Lower leg skin (tissue), 3 donors: Measurements from ENCODE around the gene NUP62.

Experiments
- POLR2A ChIP-seq, 2 donors: fragments of 450-650 bp; IDR thresholded peaks; one replicate each; pipeline ENCODE4 v1.6.1; 2016 to 2017; ENCODE audit warnings: antibody characterized with exemption in 2 of 2, mild to moderate bottlenecking in 1 of 2, moderate library complexity in 1 of 2
- TF ChIP-seq, protein P1 (sequence below), 3 donors: fragments of 450-650 bp; IDR thresholded peaks; one replicate each; pipeline ENCODE4 v1.5.1; 2016; ENCODE audit warnings: antibody characterized with exemption in 3 of 3, mild to moderate bottlenecking in 3 of 3, moderate library complexity in 2 of 3

DNA sequence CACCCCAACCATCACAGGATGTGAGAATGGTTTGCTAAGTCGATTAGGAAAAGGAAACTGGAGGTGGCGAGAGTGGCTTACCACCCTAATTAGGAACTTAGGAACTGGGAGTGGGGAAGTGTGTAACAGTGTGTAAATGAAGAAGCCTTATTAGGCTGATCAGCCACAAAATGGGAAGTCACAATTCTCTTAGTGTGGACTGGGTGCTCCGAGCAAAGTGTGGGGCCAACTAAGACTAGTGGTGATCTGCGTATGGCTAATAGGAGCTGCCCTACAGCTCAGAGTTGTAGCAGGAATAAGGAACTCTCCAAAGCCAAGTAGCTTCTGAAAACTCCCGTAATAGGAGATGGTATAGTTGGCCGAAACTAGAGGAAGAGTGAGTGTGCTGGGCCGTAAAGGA, 24.1 kb upstream of the NUP62 start:
- TF ChIP-seq, protein P1, sequence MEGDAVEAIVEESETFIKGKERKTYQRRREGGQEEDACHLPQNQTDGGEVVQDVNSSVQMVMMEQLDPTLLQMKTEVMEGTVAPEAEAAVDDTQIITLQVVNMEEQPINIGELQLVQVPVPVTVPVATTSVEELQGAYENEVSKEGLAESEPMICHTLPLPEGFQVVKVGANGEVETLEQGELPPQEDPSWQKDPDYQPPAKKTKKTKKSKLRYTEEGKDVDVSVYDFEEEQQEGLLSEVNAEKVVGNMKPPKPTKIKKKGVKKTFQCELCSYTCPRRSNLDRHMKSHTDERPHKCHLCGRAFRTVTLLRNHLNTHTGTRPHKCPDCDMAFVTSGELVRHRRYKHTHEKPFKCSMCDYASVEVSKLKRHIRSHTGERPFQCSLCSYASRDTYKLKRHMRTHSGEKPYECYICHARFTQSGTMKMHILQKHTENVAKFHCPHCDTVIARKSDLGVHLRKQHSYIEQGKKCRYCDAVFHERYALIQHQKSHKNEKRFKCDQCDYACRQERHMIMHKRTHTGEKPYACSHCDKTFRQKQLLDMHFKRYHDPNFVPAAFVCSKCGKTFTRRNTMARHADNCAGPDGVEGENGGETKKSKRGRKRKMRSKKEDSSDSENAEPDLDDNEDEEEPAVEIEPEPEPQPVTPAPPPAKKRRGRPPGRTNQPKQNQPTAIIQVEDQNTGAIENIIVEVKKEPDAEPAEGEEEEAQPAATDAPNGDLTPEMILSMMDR (IDR thresholded peaks at IDR 0.05) = no peak
- no peak for TF ChIP-seq POLR2A (IDR thresholded peaks at IDR 0.05)
